Progenitor cell of endocrine pancreas (in vitro differentiated cells): Measurements from ENCODE around the gene TH. TPM values are rescaled to one million over a fixed set of nuclear protein-coding genes. Genes with fewer than 3 reads are reported as not detected.

Experiments
- DNase-seq: peaks from one replicate; pipeline ENCODE4 v3.0.0; 2021; ENCODE audit warnings: low spot score; ENCODE audit not compliant: unreplicated experiment
- H3K27ac Mint-ChIP-seq: 2 replicates; pipeline ENCODE4 v1.8.0; 2021; ENCODE audit warnings: mild to moderate bottlenecking, moderate library complexity, mixed read lengths
- H3K27me3 Mint-ChIP-seq: 2 replicates; pipeline ENCODE4 v1.8.0; 2021; ENCODE audit warnings: mixed read lengths
- H3K36me3 Mint-ChIP-seq: 2 replicates; pipeline ENCODE4 v1.8.0; 2022; ENCODE audit warnings: mixed read lengths; ENCODE audit not compliant: insufficient read depth
- H3K4me1 Mint-ChIP-seq: 2 replicates; pipeline ENCODE4 v1.8.0; 2021; ENCODE audit warnings: low read depth, mixed read lengths
- H3K4me3 Mint-ChIP-seq: 2 replicates; pipeline ENCODE4 v1.8.0; 2021; ENCODE audit warnings: low read depth, mild to moderate bottlenecking, moderate library complexity, mixed read lengths
- H3K9me3 Mint-ChIP-seq: 2 replicates; pipeline ENCODE4 v1.8.0; 2021; ENCODE audit warnings: low read depth, mixed read lengths
- total RNA-seq: library from RNA; stranded (reverse); gene quantifications from 2 replicates; pipeline ENCODE4 v1.2.1, GENCODE V29; 2021
- TF ChIP-seq, protein P1 (sequence below): fragments of 200-600 bp; sonication (generic); IDR thresholded peaks from one replicate; pipeline ENCODE4 v1.5.0; 2021; ENCODE audit warnings: antibody characterized with exemption, mild to moderate bottlenecking; ENCODE audit not compliant: unreplicated experiment

The TH gene
- total RNA-seq, 1 donor from 2014 or later: 0.53 TPM

DNA sequence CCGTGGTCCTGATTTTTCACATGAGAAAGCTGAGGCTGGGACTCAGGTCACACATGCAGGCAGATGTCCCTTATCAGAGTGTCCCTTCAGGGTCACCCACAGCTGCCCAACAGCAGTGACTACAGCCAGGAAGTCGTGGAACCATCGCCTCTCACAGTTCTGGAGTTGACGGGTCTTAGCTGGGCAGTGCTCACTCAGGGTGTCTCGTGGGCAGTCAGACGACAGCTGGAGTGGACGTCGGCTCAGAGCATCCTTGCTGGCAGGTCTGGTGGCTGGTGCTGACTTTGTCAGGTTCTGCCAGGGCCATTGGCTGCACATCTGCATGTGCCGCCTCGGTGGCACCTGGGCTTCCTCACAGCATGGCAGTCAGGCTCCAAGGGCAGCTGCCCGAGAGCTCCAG lies 35.6 kb upstream of the TH start:
- TF ChIP-seq, protein P1, sequence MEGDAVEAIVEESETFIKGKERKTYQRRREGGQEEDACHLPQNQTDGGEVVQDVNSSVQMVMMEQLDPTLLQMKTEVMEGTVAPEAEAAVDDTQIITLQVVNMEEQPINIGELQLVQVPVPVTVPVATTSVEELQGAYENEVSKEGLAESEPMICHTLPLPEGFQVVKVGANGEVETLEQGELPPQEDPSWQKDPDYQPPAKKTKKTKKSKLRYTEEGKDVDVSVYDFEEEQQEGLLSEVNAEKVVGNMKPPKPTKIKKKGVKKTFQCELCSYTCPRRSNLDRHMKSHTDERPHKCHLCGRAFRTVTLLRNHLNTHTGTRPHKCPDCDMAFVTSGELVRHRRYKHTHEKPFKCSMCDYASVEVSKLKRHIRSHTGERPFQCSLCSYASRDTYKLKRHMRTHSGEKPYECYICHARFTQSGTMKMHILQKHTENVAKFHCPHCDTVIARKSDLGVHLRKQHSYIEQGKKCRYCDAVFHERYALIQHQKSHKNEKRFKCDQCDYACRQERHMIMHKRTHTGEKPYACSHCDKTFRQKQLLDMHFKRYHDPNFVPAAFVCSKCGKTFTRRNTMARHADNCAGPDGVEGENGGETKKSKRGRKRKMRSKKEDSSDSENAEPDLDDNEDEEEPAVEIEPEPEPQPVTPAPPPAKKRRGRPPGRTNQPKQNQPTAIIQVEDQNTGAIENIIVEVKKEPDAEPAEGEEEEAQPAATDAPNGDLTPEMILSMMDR: no peak
- Mint-ChIP-seq H3K27ac (no peak overlapping the region), H3K36me3 (no peaks in the 10 kb centered on the region), H3K9me3 (no peaks in the 10 kb centered on the region), H3K4me1 (peaks cover 25% of the 10 kb centered on the region), H3K4me3 (no peak overlapping the region), H3K27me3 (peaks cover 21% of the 10 kb centered on the region)
- DNase-seq: peak; percentile 7

DNA sequence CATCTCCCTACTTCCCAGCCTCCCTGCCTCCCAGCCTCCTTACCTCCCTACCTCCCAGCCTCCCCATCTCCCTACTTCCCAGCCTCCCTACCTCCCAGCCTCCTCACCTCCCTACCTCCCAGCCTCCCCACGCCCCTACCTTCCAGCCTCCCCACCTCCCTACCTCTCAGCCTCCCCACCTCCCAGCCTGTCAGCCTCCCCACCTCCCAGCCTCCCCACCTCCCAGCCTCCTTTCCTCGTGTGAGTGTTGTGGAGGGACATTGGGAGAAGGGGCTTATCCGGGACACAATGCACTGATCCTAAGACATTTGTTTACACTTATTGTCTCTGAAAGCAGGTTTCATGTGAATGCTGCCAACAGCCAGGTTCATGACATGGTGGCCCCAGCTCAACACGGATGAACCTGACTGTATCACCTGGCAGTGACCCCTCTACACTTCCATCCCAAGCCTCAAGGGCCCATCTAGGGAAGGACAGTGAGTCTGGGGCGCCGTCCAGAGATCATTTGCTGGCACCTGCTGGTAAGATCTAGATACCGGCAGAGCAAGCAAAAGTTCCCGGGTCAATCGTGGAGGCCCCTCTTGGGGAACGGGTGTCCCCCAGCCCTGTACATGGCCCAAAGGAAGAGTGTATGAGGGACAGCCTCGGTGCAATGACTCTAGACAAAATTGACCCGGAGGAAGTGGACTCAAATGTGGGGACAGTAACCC lies 34.5 kb upstream of the TH start:
- Mint-ChIP-seq H3K9me3 (no peaks in the 10 kb centered on the region), H3K27ac (no peak overlapping the region), H3K4me3 (no peak overlapping the region), H3K27me3 (peaks cover 20% of the 10 kb centered on the region), H3K36me3 (no peaks in the 10 kb centered on the region), H3K4me1 (peaks cover 17% of the 10 kb centered on the region)
- DNase-seq: peak; percentile 4
- TF ChIP-seq, protein P1: no peak

DNA sequence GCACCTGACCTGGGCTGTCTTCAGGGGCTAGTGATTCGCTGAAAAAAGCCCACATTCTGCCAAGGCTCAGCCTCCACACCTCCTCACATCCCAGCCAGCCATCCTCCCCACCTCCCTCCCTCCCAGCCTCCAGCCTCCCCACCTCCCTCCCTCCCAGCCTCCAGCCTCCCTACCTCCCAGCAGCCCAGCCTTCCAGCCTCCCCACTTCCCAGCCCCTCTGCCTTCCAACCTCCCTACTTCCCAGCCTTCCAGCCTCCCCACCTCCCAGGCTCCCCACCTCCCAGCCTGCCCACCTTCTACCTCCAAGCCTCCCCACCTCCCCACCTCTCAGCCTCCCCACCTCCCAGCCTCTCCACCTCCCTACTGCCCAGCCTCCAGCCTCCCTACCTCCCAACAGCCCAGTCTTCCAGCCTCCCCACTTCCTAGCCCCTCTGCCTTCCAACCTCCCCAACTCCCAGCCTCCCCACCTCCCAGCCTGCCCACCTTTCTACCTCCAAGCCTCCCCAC lies 33.7 kb upstream of the TH start:
- peaks cover 11% of the 10 kb centered on the region for H3K4me1 Mint-ChIP-seq
- H3K27me3 Mint-ChIP-seq: peaks cover 29% of the 10 kb centered on the region
- no peaks in the 10 kb centered on the region for H3K36me3 Mint-ChIP-seq
- DNase-seq: no peak
- TF ChIP-seq, protein P1: no peak
- no peaks in the 10 kb centered on the region for H3K9me3 Mint-ChIP-seq
- H3K27ac Mint-ChIP-seq: no peak overlapping the region
- no peak overlapping the region for H3K4me3 Mint-ChIP-seq

DNA sequence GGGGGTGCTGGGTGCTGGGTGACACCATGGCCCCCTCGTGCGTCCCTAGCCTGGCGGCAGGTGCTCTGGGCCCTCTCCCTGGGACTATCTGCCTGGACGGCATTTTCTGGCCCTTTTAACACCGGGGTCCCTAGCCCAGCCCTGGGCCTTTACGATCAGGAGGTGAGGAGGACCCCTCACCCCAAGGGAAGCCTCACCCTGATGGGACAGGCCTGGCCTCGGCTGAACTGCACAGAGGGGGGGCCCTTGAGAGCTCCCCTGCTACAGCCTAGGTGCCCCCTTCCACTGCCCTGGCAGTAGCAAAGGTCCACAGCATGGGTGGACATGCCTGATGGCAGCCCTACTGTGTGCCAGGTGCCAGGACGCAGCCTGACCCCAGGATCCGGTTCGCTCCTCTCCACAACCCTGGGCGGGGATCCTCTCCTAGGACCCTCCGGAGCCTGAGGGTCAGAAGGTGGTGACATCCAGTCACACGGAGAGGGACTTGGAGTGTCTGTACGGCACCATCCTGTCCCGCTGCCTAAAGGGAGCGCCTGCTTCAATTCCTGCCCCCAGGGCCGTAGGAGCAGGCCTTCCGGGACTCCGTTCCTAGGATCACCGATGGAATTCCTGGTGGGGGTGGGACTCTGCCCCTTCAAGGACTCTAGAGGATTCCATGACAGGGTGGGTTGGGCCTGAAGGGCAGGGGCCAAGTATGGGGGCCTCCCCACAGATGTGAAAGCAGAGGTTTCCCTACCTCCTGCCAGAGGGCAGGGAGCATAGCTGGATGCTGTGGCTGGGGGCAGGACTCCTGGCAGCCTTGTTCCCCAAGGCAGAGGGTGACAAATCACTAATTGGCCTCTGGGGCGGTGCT lies 33.0 kb upstream of the TH start:
- DNase-seq: peak; percentile 8
- TF ChIP-seq, protein P1: no peak
- H3K4me3 Mint-ChIP-seq: no peak overlapping the region
- H3K36me3 Mint-ChIP-seq: no peaks in the 10 kb centered on the region
- H3K4me1 Mint-ChIP-seq: peaks cover 8% of the 10 kb centered on the region
- H3K9me3 Mint-ChIP-seq: no peaks in the 10 kb centered on the region
- peaks cover 29% of the 10 kb centered on the region for H3K27me3 Mint-ChIP-seq
- H3K27ac Mint-ChIP-seq: no peak overlapping the region

DNA sequence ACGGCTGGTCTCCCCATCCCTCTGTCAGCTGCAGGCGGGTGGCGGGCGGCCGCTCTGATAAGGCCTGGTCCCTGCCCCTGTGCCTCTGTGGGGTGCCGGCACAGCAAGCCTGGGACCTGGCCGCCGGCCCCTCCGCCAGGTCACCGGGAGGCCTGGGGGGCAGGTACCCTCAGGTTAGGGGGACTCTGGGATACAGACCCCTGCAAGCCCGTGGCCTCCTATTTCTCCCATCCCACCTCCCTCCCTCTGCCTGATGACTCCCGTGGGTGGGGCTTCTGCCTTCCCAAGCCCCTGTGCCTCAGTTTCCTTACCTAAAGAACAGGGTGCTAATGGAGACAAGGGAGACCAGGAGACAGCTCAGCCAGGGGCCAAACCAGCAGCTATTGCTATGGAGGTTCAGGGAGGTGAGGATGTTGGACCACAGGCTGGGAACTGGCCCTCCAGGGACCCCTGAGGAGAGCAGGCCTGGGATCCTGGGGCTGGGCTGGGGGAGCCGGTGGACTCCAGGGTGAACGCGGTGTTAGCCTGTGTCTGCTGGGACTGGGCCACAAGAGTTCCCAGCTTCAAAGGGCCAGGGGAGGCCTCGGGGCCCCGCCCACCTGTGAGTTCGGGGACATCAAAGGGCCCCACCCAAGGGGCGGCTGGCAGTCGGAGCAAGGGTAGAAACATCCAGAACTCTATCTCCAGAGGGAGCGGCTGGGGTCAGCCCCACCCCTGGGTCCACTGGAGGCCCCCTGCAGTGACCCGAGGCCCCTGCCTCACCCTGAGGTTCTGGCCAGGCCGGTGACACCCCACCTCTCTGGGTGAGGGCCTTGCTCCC lies 32.0 kb upstream of the TH start:
- Mint-ChIP-seq H3K27ac (no peak overlapping the region), H3K36me3 (no peaks in the 10 kb centered on the region), H3K9me3 (no peaks in the 10 kb centered on the region), H3K27me3 (peaks cover 29% of the 10 kb centered on the region), H3K4me3 (no peak overlapping the region), H3K4me1 (peaks cover 5% of the 10 kb centered on the region)
- DNase-seq: no peak
- TF ChIP-seq, protein P1: no peak
